Stimulated activated CD4-positive, alpha-beta T cell treated with anti-CD3 and anti-CD28 coated beads, TNF-alpha, amount 100 ng/mL, for 4 hours (primary cell): ENCODE measurements around the gene MEG3.

ENCODE experiments used
- DNase-seq, 3 experiments: peaks; one replicate each; pipeline ENCODE4 v3.0.0-alpha.2; 2020; ENCODE audit warnings: low read depth in 3 of 3

The MEG3 gene

DNA sequence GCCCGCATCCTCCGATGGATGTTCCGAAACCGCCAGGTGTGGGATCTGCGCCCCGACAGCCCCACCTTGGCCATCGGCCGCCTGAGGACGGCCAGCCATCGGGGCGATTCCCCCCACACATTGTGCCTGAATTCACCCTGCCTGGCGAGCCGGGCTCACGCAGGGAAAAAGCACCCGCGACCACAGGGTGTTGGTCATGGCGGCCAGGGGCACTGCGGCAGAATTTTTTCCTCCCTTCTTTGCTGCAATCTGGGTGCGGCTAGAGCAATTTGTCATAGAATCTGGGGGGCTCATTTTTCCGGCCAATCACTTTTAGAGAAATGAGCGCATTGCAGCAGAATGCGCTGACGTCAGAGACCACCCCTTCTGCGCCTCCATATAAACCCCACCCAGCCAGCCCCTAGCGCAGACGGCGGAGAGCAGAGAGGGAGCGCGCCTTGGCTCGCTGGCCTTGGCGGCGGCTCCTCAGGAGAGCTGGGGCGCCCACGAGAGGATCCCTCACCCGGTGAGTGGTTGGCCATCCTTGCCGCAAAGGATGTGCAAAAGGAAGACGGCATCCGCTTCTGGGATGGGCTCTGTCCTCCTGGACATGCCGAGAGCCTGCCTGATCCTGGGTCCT, at the start of gene MEG3:
TSS of gene MEG3 (plus strand) at position 406 of the 619 bp plus-strand sequence.
- no peak for DNase-seq

DNA sequence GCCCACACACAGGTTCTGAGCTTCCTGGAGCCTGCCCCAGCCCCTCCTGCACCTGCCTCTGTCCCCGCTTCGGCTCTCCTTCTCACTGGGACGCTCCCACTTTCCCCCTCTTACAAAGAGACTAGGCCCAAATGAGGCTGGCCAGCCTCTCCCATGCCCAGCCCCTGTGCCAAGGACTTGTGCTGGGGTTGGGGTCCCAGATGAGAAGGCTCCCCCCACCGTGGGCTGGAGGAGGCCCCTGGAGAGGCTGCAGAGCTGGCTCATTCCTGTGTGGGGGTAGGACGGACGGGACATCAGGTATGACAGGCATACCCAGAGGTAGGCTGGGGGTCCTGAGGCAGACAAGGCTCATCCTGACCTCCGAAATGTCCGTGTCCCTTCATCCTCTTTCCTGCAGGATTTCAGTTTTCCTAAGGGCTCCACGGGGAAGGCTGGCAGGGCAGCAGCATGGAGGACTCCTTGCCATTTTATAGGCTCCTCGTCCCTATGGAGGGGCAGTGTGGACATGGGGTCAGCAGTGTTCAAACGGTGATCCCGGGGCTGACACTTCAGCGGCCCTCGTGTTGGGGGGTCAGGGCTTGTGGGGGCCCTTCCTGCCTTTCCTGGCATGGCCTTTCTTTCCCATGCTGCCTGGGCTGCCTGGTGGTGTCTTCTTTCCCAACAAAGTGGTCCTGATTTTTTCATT, 49.1 kb upstream of the MEG3 start:
- DNase-seq, result no peak

DNA sequence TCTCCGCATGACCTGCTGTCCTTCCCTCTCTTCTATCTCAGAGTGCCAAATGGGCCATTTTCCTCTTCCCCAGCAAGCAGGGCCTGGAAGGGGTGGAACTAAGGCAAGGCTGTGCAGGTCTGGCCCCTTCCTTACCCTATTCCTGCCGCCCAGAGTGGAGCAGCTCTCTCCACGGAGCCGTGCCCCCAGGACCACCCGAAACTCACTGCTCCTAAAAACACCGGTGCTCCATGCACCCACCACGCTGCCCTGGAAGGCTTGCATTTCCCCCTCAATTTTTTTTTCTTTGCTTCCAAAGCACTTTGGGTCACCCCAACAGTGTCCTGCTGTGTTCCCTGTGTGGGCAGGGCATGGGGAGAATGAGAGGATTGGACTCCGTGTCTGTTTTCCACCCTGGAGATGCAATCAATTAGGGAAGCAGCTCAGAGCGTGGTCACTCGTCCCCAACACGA, 48.5 kb upstream of the MEG3 start:
- DNase-seq, result no peak

DNA sequence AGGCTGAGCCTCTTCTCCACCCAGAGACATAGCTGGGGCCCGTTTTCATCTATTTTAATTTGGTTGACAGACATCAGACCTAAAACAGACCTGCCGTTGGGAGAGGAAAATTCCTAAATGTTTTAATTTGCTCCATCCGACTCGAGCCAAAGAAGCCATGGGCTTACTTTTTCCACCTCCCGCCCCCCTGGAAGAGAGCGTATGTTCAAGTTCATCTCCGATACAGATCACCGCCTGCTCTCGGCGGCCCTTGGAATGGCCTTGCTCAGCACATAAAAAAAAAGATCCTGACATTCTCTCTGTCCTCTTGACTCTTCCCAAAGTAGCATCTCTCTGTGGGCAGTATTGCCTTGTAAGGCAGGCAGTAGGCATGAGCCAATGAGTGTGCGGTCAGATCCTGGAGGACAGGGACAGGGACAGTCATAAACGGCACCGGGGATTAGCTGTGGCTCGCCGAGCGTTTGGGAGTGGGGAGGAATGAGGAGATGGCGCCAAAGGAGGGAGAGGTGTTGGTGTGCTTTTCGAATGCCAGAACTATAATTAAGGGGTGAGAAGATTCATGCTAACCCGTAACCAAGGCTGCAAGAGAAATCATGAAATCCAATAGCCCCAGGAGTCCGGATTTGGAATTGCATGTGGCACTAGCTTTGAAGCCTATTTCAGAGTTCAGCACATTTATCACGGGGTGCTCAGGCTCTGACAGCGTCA, 47.9 kb upstream of the MEG3 start:
- no peak for DNase-seq

DNA sequence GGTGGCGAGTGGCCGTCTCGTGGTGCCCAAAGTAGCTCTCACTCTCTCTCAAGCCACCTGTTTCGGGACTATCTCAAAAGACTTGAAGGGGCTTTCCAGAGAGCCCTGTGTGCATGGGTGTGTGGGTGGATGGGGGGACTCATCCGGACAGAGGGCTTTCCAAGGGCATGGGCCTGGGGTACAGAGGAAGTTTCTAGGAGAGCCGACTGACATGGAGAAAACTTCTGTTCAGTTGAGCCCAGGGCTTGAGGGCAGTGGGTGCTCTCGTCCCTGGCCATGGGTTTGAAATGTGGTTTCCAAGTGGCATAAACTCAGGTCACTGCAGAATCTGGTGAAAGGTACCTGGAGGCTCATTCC, 47.4 kb upstream of the MEG3 start:
- no peak for DNase-seq

DNA sequence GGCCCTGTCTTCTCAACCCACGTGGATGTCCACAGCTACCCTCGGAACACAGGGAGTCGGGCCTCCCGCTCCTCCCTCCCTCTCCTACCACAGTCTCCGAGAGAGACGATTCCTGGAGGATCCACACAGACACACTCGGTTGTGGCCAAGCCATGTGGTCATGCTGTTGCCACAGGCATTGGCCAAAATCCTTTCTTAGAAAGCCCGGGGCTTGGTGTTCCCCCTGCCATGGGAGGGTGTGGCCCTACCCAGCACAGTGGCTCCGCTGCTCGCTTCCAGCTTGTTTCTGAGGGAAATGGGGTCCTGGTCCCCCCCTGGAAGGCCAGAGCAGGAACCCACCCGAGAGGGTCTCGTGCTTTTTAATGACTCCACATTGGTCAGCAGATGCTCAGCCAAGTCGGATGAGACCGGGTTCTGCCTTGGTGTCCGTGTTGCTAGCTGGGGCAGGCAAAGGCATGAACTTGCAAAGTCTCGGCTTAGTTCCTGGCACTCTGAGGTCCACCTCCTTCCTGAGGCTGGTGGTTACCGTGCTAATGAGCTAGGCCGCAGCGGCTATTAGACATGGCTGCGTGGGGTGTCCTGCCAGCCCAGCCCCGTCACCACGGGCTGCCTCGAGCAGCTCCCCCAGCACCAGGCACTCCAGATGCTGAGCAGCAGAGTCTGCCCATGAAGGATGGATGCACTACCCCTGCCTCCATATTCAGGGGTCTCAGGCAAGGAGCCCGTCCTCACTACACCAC, 46.8 kb upstream of the MEG3 start:
- no peak for DNase-seq

DNA sequence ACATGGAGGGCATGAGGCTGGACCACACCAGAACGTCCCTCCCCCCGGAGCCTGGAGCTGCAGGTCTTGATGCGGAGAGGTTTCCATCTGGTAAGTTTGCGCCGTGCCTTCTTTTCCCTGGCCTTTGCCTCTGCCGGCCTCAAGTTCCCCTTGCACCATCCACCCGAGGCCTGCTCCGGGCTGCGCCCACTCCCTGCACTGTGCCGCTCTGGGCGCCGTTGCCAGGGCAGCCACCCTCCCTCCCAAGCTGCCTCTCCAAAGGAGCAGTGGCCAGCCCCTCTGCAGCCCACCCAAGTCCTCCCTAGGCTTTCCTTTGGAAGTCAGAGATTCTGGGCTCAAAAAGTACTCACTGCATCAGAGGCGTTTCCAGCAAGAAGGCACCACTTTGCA, 46.2 kb upstream of the MEG3 start:
- no peak for DNase-seq

DNA sequence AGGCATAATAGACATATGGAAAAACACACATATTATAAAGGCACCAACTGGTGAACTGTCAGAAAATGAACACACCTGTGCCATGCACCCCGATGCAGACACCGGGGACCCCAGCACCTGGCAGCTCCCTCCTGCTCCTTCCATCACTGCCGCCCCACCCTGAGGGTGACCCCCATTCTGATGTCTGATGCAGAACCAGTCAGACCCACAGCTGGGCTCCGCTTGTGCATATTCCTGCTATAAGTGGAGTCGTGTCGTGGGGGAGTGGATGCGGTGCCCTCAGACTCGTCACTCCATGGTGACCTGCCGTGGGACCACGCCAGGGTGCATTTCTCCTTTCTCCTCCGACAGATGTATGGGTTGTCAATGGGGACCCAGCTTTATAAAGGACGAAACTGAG, 45.7 kb upstream of the MEG3 start:
- no peak for DNase-seq

DNA sequence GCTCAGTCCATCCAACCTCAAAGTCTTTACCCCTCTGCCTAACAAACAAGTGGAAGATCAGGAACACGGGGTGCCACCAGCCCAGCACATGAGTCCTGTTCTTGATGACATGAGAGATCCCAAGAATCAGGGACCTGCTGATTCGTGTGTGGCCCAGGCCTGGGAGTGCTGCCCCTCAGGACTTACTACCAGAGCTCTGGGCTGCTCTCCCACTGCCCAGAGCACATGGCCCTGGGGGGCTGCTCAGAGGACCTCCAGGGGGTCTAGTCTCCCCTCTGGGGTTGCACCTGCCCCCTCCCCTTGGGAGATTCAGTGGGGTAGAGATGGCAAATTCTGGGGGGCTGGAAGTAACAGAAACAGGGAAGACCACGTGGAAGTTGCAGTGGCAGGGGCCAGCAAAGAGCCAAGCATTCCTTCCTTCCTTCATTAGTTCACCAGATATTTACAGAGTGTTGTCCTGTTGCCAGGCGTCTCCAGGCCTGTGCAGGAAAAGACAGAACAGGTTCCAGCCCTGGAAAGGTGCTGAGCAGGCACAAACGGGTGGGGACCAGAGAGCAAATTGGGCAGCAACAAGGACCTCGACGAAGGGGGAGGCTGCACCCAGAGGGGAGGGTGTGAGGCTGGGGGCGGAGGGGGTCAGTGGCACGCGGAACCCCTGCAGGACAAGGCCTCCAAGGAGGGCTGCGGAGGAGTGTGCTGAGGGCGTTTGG, 45.1 kb upstream of the MEG3 start:
- no peak for DNase-seq

DNA sequence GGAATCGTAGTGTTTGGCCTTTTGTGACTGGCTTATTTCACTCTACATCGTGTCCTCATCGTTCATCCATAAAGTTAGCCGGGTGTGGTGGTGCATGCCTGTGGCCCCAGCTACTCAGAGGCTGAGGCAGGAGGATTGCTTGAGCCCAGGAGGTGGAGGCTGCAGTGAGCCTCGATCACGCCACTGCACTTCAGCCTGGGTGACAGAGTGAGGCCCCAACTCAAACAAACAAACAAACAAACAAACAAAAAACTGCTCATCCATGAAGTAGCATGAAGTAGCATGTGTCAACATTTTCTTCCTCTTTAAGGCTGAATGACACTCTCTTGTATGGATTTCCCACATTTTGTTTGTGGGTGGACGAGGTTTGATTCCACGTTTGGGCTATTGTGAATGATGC, 44.0 kb upstream of the MEG3 start:
- no peak for DNase-seq

DNA sequence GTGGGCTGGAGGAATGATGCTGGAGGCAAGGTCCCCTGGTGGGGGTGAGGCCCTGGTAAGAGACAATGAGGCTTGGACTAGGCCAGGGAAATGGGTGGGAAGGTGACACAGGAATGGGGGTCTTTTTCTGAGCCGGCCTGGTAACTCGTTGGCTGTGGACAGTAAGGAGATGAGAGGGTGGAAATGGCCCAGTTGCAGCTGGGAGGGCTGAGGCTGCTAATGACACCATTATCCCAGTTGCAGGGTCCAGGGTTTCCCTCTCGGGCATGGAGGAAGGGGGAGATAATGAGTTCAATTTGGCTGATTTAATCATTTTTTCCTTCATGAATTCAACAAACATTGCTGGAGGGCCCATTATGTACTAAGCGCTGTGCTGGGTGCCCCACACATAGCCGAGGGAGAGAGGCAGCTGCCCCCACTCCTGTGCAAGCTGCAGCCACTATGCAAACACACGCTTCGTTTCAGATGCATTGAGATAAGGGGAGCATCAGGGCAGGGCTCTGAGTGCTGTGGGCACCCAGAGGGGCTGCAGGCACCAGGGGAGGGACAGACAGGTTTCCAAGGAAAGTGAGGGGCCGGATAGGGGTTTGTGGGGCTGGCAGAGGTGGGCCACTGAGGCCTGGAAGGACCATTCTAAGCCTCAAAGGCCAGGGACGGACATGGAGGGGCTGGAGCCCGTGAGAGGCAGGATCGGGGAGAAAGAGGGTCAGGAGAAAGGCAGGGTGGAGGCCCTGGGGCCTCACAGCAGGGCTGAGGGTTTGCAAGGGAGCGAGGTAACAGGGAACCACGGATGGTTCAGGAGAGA, 43.2 kb upstream of the MEG3 start:
- no peak for DNase-seq

DNA sequence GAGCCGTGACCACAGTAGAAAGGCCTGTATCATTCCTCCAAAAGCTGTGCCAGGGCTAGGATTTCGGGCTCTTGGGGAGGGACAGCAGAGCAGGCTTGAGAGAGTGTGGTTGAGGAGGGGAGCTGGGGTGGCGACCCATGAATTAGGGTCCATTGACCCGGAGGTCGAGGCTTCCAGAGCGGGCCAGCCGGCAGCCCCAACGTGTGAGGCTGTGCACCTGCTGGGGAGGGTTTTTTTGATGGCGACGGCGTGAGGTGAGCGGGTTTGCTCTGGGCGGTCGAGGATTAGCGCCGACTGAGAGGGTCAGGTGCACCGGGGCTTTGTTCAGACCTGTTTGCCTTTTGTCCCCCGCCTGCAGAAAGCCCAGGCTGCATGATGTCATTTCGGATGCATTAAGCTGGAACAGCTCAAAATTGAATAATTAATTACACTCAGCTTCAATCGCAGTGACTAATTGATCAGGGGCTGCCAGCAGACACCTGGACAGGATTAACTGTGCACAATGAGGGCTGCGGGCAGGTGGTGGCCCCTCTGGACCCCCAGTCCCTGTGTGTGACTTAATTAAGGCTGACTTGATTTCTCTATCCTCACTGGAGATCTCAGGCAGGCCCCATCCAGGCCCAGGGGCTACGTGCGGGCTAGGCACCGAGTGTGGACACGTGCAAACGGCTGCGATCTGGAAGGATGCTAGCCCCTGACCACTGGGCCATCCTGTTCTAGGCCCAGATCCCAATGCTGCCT, 42.1 kb upstream of the MEG3 start:
- DNase-seq, result no peak

DNA sequence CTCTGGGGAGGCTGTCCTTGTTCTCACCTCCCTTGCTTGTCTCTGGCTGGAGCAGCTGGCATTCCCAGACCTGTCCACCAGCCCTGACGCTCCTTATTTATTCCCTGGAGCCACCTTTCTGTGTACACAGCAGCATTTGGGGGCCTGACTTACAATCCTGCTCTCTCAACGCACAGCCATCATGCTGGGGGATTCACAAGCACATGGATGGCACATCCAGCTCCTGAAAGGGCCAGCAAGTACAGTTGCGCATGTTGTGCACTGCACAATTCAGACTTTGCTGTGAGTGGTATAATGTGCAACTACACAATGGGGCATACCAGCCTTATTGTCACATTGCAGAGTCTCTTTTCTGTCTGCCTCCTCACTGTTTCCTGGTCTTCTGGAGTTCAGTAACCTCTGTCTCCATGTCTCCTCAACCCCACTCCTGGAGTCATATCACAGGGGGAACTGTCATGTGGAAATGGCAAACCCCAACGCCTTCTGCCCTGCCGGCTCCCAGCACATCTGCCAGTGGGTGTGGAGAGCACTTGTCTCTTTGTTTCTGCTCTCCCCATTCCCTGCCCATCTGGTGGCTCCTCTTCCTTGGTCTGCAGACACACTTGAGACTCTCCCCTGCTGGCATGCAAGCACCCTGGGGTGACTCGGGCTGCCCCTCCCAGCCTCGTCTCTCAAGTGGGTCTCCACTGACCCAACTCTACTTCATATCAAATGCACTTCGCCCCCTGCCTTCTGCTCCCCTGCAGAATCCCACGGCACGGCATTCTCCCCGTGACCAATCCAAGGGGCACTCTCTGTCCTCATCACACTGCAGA, 41.2 kb upstream of the MEG3 start:
- no peak for DNase-seq

DNA sequence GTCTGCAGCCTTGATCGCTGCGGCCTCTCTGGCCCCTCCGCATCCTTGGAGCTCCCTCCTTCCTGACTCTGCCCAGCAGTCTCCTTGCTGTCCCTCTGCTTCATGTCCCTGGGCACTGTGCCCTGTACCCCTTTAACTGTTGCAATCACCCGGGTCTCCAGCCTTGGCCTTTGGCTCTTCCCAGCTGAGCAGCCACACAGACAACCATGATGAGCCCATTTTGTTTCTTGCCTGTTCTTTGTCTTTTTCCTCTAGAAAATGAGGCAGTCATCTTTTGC, 40.6 kb upstream of the MEG3 start:
- DNase-seq, result no peak

DNA sequence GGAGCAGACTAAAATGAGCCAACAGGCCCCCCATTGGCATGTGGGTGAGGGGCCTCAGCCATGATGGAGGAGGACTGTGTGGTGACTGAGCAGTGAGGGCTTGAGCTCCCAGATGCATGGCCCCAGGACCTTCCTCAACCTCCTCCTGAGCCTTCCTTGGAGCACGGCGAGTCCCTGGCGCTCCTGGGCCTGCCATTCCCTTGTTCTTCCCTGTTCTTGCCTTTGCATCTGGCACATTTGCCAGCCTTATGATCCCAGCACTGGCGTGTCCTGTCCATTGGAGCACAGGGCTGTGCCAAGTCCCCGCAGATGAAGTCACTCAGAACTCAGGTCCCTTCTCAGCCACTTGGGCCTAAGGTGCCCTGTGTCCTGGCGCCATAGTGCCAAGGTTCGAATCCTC, 40.3 kb upstream of the MEG3 start:
- no peak for DNase-seq

DNA sequence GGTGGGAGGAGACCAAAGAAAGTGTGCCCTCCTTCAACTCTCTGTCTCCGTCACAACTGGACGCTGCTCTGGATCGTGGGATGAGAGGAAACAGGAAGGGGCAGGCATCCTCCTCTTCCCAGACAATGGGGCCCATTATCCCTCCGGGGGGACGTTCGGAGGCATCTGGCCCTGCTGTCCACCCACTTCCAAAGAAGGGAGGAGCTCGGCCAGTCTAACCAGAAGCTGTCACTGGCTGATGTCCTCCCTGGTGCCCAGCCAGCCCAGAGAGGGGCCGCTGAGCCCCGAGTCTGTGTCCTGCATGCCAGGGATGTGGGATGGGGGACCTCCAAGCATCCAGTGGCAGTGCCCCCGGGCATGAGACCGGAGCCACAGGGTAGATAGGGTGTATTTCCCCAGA, 39.8 kb upstream of the MEG3 start:
- no peak for DNase-seq

DNA sequence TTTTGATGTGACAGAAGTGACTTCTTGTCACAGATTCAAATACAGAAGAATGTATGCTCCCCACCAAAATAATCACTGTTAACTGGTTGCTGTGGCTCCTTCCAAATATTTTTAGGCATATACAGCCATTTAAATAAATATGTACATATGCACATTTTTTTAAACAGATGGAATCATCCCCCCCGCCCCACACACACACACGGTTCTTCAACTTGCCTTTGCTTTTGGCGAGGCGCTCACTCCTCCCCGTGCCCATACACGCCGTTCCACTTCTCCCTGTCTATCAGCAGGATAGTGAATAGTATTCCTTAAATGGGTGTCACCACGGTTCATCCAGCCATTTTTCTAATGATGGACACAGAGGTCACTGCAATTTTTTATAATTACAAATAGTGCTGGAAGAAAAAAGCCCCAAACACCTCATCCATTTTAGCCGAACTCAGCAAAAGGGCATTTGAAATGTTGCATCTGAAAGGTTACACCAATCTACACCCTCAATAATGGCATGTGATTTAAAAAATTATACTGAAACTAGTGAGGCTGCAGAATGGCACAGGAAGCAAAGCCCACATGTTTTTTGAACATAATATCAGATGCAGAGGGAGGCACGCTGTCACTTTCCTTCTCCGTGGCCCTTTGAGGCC, 39.2 kb upstream of the MEG3 start:
- no peak for DNase-seq

DNA sequence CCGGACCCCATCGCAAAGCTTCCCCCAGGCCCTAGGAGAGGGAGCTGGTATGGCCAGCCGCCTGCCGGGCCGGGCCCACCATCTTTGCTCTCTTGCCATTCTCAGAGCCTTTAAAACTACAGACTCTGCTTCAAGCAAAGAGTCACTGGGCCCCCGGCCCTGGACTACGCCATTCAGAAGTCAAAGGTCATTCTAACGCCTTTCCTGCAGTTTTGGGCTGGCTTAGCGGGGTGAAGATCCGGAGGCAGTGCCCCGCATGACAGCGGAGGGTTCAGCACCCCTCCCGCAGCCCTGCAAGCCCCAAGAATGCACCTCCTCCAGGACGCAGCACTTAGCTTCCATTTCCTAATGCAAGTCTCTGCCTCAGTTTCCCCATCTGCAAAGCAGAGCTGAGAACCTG, 38.3 kb upstream of the MEG3 start:
- no peak for DNase-seq

DNA sequence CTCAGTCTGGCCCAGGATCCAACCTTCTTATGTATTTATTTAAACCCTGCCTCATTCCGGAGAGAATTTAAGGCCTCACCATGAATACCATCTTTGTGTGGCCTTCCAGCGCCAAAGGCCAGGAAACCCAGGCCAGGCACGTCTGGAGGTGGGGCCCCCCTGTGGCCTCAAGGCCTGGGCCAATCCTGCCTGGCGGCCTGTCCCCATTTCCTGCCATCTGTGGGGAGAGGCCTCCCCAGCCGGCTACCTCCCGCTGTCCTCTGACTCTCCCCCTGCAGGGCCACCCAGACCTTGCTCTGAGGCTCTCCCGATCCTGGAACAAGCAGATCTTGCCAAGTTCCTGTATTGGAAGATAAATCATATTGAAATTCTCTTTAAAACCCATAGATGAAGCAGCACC, 37.4 kb upstream of the MEG3 start:
- DNase-seq, result no peak
